Breast epithelium (tissue), 4 donors: ENCODE data around the gene SLC48A1. TPM values are rescaled to one million over a fixed set of nuclear protein-coding genes. Genes with fewer than 3 reads are reported as not detected.

Source experiments
- DNase-seq, 2 donors: peaks; one replicate each; pipeline ENCODE4 v3.0.0-alpha.2; 2019; ENCODE audit warnings: low spot score in 2 of 2
- H3K27ac ChIP-seq, 2 donors: fragments of 200-600 bp; sonication (generic) in 1 of 2; one replicate each; pipeline ENCODE4 v1.5.1; 2016 to 2019; ENCODE audit warnings: mild to moderate bottlenecking in 1 of 2
- H3K27me3 ChIP-seq, 2 donors: fragments of 200-600 bp; sonication (generic) in 1 of 2; one replicate each; pipeline versions ENCODE4 v1.5.1 to v1.6.0; 2017 to 2019; ENCODE audit warnings: control low read depth in 1 of 2, mild to moderate bottlenecking in 1 of 2
- H3K36me3 ChIP-seq: fragments of 200-600 bp; one replicate; pipeline ENCODE4 v1.5.1; 2019
- H3K4me1 ChIP-seq, 2 donors: fragments of 200-600 bp; sonication (generic); one replicate each; pipeline ENCODE4 v1.5.1; 2016 to 2019; ENCODE audit warnings: control low read depth in 1 of 2
- H3K4me3 ChIP-seq, 3 donors: fragments of 200-600 bp; sonication (generic); 1 replicate in 2 of 3; 2 replicates in 1 of 3; pipeline ENCODE4 v1.5.1; 2016 to 2019; ENCODE audit warnings: mild to moderate bottlenecking in 3 of 3, moderate library complexity in 2 of 3
- H3K9me3 ChIP-seq, 2 donors: fragments of 200-600 bp; sonication (generic) in 1 of 2; one replicate each; pipeline ENCODE4 v1.5.1; 2016 to 2019; ENCODE audit warnings: control low read depth in 1 of 2
- CTCF ChIP-seq, 3 donors: fragments of 450-650 bp; IDR thresholded peaks; one replicate each; pipeline ENCODE4 v1.5.1; 2016 to 2017; ENCODE audit warnings: antibody characterized with exemption in 3 of 3, mild to moderate bottlenecking in 3 of 3, moderate library complexity in 3 of 3
- POLR2A ChIP-seq: fragments of 450-650 bp; IDR thresholded peaks from one replicate; pipeline ENCODE4 v1.6.1; 2016; ENCODE audit warnings: antibody characterized with exemption, mild to moderate bottlenecking, moderate library complexity
- POLR2AphosphoS5 ChIP-seq, 3 donors: sonication (generic); formaldehyde crosslinking; IDR thresholded peaks; one replicate each; pipeline ENCODE4 v1.6.1; 2017; ENCODE audit warnings: antibody characterized with exemption in 3 of 3
- intact Hi-C: fragments of 100-400 bp; cut with DNase I; formaldehyde crosslinking; loops from one replicate; pipeline ENCODE4 v1.15.1; 2023; ENCODE audit warnings: low total_unique reads
- total RNA-seq, 3 donors: library from RNA; depleted of rRNA; stranded (reverse); fragments of >200 nt; gene quantifications; one replicate each; pipeline ENCODE4 v1.1.0, GENCODE V29; 2016

SLC48A1 gene
- total RNA-seq, result 10 to 100 TPM; 27.5 to 51.5 (median 30.6) TPM

GRCh38 chr12:47773062-47773857 lies at the start of gene SLC48A1:
TSS of gene SLC48A1 (plus strand) at chr12:47773238. CDS start at chr12:47773305, 67 bp downstream.
- DNase-seq, result peak; percentile 58 to 63
- Histone ChIP-seq H3K4me1 (peaks cover 16 to 18% of the 10 kb centered on the region in 2 donors), H3K36me3 (no peaks in the 10 kb centered on the region), H3K9me3 (no peaks in the 10 kb centered on the region), H3K4me3 (peak within 1 kb of the TSS; percentile 92 to 98 (median 93)), H3K27ac (peak within 1 kb of the TSS; percentile 83 to 88), H3K27me3 (no peaks in the 10 kb centered on the region)
- peak in 1 of 3 donors; percentile 18 for TF ChIP-seq CTCF (IDR thresholded peaks at IDR 0.05)
- TF ChIP-seq POLR2AphosphoS5 (IDR thresholded peaks at IDR 0.05), result peak in 1 of 3 donors; percentile 16
- TF ChIP-seq POLR2A, result no peak
- intact Hi-C loops, result loop anchor here (10.0 kb wide), 1 partner anchor 48 kb away; the partner anchor contains the start of gene ENDOU

GRCh38 chr12:47725091-47725772 lies 47.8 kb upstream of the SLC48A1 start, which contains the start of gene ENDOU:
TSS of gene ENDOU (minus strand) at chr12:47725490. CDS start at chr12:47725413, 77 bp downstream.
- H3K36me3 ChIP-seq, result no peaks in the 10 kb centered on the region

GRCh38 chr12:47725893-47726292 lies 47.1 kb upstream of the SLC48A1 start:
- no peaks in the 10 kb centered on the region for H3K4me1 ChIP-seq
- H3K27me3 ChIP-seq, result no peaks in the 10 kb centered on the region
- H3K9me3 ChIP-seq, result no peaks in the 10 kb centered on the region
- no peak overlapping the region for H3K27ac ChIP-seq
- H3K4me3 ChIP-seq, result no peak overlapping the region
- DNase-seq, result no peak
- no peak for TF ChIP-seq CTCF (IDR thresholded peaks at IDR 0.05)
- TF ChIP-seq POLR2AphosphoS5 (IDR thresholded peaks at IDR 0.05), result no peak
- TF ChIP-seq POLR2A, result no peak
- intact Hi-C loops, result loop anchor here (10.0 kb wide), 1 partner anchor 49 kb away; the partner anchor contains the start of gene SLC48A1
- H3K36me3 ChIP-seq, result no peaks in the 10 kb centered on the region

More at GRCh38 chr12:47725091-47725772, 47.8 kb upstream of the SLC48A1 start, which contains the start of gene ENDOU:
- TF ChIP-seq CTCF (IDR thresholded peaks at IDR 0.05), result no peak
- no peak for TF ChIP-seq POLR2AphosphoS5 (IDR thresholded peaks at IDR 0.05)
- TF ChIP-seq POLR2A, result no peak
- no peak for DNase-seq
- intact Hi-C loops, result loop anchor here (10.0 kb wide), 1 partner anchor 50 kb away; the partner anchor contains the start of gene SLC48A1
- no peaks in the 10 kb centered on the region for H3K9me3 ChIP-seq
- H3K4me1 ChIP-seq, result no peaks in the 10 kb centered on the region
- H3K4me3 ChIP-seq, result no peak within 1 kb of the TSS
- no peaks in the 10 kb centered on the region for H3K27me3 ChIP-seq
- no peak within 1 kb of the TSS for H3K27ac ChIP-seq

GRCh38 chr12:47729233-47729632 lies 43.8 kb upstream of the SLC48A1 start:
- TF ChIP-seq CTCF (IDR thresholded peaks at IDR 0.05) (no peak), POLR2A (no peak), POLR2AphosphoS5 (IDR thresholded peaks at IDR 0.05) (no peak)
- H3K36me3 ChIP-seq, result no peaks in the 10 kb centered on the region
- intact Hi-C loops, result loop anchor here (10.0 kb wide), 1 partner anchor 46 kb away; the partner anchor contains the start of gene SLC48A1
- H3K27me3 ChIP-seq, result no peaks in the 10 kb centered on the region
- H3K4me1 ChIP-seq, result no peaks in the 10 kb centered on the region
- H3K9me3 ChIP-seq, result no peaks in the 10 kb centered on the region
- H3K27ac ChIP-seq, result no peak overlapping the region
- no peak for DNase-seq
- H3K4me3 ChIP-seq, result no peak overlapping the region
